ENCODE results near the gene KCTD1. TPM values are rescaled to one million over a fixed set of nuclear protein-coding genes. Genes with fewer than 3 reads are reported as not detected.
A peak's percentile ranks its signal among the peaks of the same experiment; 100 is the strongest.

The KCTD1 gene
- total RNA-seq, 1 experiment from 2014 or later: 4.9 TPM

GRCh38 chr18:26435415-26436095 is 112.8 kb downstream of the KCTD1 start:
- Histone ChIP-seq H3K27ac (ENCODE audit: low read length) (no peak overlapping the region), H4K20me1 (ENCODE audit: insufficient read depth, low read depth, low read length) (no peaks in the 10 kb centered on the region), H3K4me1 (ENCODE audit: low read length) (peaks cover 30% of the 10 kb centered on the region), H3K9me2 (replicated peaks; ENCODE audit: insufficient read depth, low read length) (no peaks in the 10 kb centered on the region), H3K9me3 (ENCODE audit: low read length) (no peaks in the 10 kb centered on the region), H3K27me3 (ENCODE audit: low read length) (no peaks in the 10 kb centered on the region), H3K79me2 (ENCODE audit: low read length) (no peaks in the 10 kb centered on the region), H3K36me3 (ENCODE audit: insufficient read depth, low read length) (no peaks in the 10 kb centered on the region), H2AFZ (ENCODE audit: low read length) (no peak overlapping the region), H3K4me3 (ENCODE audit: low read length) (no peak overlapping the region), H3K4me2 (ENCODE audit: low read depth, low read length, poor library complexity, severe bottlenecking) (no peak overlapping the region), H3K9ac (ENCODE audit: low read length) (no peak overlapping the region)
- DNase-seq: no peak

DNA sequence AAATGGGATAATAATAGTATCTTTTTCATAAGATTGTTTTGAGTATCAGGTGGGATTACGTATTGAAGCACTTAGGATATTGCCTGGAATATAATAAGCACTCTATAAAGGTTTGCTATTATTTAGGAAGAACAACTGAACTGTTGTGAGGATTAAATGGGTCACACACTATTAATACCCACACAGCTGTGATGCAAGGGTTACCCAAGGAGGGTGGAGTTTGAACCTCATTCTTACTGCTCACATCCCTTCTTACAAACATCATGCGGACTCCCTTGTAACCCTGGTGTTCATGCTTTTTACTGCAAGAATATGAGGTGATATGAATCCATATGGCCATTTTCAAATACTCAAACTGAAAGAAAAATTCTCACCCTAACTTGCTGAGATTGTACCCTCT is 113.5 kb downstream of the KCTD1 start:
- Histone ChIP-seq H3K36me3 (ENCODE audit: insufficient read depth, low read length) (no peaks in the 10 kb centered on the region), H3K4me3 (ENCODE audit: low read length) (no peak overlapping the region), H3K9ac (ENCODE audit: low read length) (no peak overlapping the region), H4K20me1 (ENCODE audit: insufficient read depth, low read depth, low read length) (no peaks in the 10 kb centered on the region), H3K9me3 (ENCODE audit: low read length) (no peaks in the 10 kb centered on the region), H3K9me2 (replicated peaks; ENCODE audit: insufficient read depth, low read length) (no peaks in the 10 kb centered on the region), H3K79me2 (ENCODE audit: low read length) (no peaks in the 10 kb centered on the region), H3K4me1 (ENCODE audit: low read length) (peaks cover 28% of the 10 kb centered on the region), H3K27me3 (ENCODE audit: low read length) (no peaks in the 10 kb centered on the region), H2AFZ (ENCODE audit: low read length) (no peak overlapping the region), H3K27ac (ENCODE audit: low read length) (no peak overlapping the region), H3K4me2 (ENCODE audit: low read depth, low read length, poor library complexity, severe bottlenecking) (no peak overlapping the region)
- no peak for DNase-seq

DNA sequence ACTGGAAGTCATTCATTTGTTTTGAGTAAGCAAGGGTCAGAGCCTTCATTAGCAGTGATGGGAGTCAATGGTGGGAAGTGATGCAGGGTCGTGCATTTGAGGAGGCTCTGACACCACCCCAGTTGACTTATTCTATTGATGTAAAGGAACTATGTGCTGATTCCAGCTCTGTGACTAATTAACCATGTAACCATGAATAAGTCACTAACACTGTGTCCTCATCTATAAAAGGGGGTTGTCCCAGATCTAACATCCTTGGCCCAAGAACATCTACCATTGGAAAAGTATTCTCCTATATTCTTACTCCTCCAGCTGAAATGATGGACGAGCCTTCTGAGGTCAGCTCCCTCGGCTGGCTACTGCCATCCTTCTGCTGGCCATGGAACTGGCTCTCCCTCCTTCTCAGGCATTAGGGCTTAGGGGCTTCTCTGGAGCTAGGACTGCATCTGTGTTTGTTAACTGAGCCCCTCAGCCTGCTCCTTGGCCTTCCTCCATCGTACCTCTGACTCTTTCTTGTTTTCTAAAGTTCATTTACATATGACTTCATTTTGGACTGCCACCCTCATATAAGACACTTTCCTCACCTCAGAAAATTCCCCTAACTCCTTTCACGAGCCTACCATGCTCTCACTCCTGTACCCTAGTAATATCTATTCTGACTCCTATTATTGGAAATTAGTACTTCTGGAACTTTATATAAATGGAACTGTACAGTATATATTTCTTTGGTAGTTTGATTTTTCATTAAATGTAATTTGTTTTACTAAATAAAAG is 115.5 kb downstream of the KCTD1 start:
- Histone ChIP-seq H3K4me2 (ENCODE audit: low read depth, low read length, poor library complexity, severe bottlenecking) (no peak overlapping the region), H2AFZ (ENCODE audit: low read length) (no peak overlapping the region), H3K4me1 (ENCODE audit: low read length) (peaks cover 7% of the 10 kb centered on the region), H3K9ac (ENCODE audit: low read length) (no peak overlapping the region), H3K79me2 (ENCODE audit: low read length) (no peaks in the 10 kb centered on the region), H3K9me2 (replicated peaks; ENCODE audit: insufficient read depth, low read length) (no peaks in the 10 kb centered on the region), H3K9me3 (ENCODE audit: low read length) (no peaks in the 10 kb centered on the region), H3K36me3 (ENCODE audit: insufficient read depth, low read length) (no peaks in the 10 kb centered on the region), H4K20me1 (ENCODE audit: insufficient read depth, low read depth, low read length) (no peaks in the 10 kb centered on the region), H3K27ac (ENCODE audit: low read length) (no peak overlapping the region), H3K27me3 (ENCODE audit: low read length) (no peaks in the 10 kb centered on the region), H3K4me3 (ENCODE audit: low read length) (no peak overlapping the region)
- DNase-seq: no peak

DNA sequence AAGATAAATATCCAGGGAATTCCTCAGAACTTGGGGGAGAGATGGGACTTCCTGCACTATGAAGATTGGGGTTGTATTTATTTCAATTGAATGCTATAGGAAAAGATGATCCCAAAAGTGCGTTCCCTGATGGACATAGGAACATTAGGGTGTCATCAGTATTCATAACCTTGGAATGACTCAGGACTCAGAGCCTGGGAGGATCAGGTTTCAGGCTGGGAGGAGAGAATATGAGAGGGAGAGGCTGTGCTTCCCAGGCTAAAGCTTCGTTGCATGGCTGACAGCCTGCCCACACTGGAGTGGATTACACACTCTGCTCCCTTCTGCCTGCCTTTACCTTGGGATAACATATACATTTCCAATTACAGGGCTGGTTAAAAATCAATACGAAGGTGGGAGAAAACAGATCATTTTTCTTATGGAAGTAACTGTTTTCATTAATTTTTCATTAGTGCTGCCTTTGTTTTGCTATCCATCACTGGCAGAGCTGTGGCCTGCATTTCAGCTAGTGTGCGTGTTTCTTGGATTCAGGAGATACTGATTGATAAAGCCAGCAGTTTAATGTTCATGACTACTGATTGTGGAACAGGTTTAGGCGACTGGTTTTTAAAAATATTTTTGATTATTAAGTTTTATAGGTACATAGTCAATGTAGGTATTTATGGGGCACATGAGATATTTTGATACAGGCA is 118.7 kb downstream of the KCTD1 start:
- no peak overlapping the region for H2AFZ ChIP-seq (ENCODE audit: low read length)
- no peaks in the 10 kb centered on the region for H3K9me3 ChIP-seq (ENCODE audit: low read length)
- no peak overlapping the region for H3K9ac ChIP-seq (ENCODE audit: low read length)
- no peaks in the 10 kb centered on the region for H3K79me2 ChIP-seq (ENCODE audit: low read length)
- no peaks in the 10 kb centered on the region for H3K27me3 ChIP-seq (ENCODE audit: low read length)
- H3K4me1 ChIP-seq (ENCODE audit: low read length): no peaks in the 10 kb centered on the region
- H3K4me2 ChIP-seq (ENCODE audit: low read depth, low read length, poor library complexity, severe bottlenecking): no peak overlapping the region
- H3K36me3 ChIP-seq (ENCODE audit: insufficient read depth, low read length): 0 out of 2 replicates have a peak, but pooled peaks cover 3% of the 10 kb centered on the region
- no peaks in the 10 kb centered on the region for H3K9me2 ChIP-seq (replicated peaks; ENCODE audit: insufficient read depth, low read length)
- H3K27ac ChIP-seq (ENCODE audit: low read length): no peak overlapping the region
- no peak overlapping the region for H3K4me3 ChIP-seq (ENCODE audit: low read length)
- DNase-seq: no peak
- no peaks in the 10 kb centered on the region for H4K20me1 ChIP-seq (ENCODE audit: insufficient read depth, low read depth, low read length)

GRCh38 chr18:26425148-26425531 is 123.2 kb downstream of the KCTD1 start:
- DNase-seq: peak; percentile 7
- peaks cover 16% of the 10 kb centered on the region for H3K4me1 ChIP-seq (ENCODE audit: low read length)
- no peak overlapping the region for H3K4me3 ChIP-seq (ENCODE audit: low read length)
- H2AFZ ChIP-seq (ENCODE audit: low read length): no peak overlapping the region
- H3K9me2 ChIP-seq (replicated peaks; ENCODE audit: insufficient read depth, low read length): no peaks in the 10 kb centered on the region
- H3K36me3 ChIP-seq (ENCODE audit: insufficient read depth, low read length): 0 out of 2 replicates have a peak, but pooled peaks cover 3% of the 10 kb centered on the region
- H4K20me1 ChIP-seq (ENCODE audit: insufficient read depth, low read depth, low read length): no peaks in the 10 kb centered on the region
- H3K4me2 ChIP-seq (ENCODE audit: low read depth, low read length, poor library complexity, severe bottlenecking): no peak overlapping the region
- no peak overlapping the region for H3K27ac ChIP-seq (ENCODE audit: low read length)
- no peaks in the 10 kb centered on the region for H3K9me3 ChIP-seq (ENCODE audit: low read length)
- no peaks in the 10 kb centered on the region for H3K79me2 ChIP-seq (ENCODE audit: low read length)
- no peaks in the 10 kb centered on the region for H3K27me3 ChIP-seq (ENCODE audit: low read length)
- no peak overlapping the region for H3K9ac ChIP-seq (ENCODE audit: low read length)

DNA sequence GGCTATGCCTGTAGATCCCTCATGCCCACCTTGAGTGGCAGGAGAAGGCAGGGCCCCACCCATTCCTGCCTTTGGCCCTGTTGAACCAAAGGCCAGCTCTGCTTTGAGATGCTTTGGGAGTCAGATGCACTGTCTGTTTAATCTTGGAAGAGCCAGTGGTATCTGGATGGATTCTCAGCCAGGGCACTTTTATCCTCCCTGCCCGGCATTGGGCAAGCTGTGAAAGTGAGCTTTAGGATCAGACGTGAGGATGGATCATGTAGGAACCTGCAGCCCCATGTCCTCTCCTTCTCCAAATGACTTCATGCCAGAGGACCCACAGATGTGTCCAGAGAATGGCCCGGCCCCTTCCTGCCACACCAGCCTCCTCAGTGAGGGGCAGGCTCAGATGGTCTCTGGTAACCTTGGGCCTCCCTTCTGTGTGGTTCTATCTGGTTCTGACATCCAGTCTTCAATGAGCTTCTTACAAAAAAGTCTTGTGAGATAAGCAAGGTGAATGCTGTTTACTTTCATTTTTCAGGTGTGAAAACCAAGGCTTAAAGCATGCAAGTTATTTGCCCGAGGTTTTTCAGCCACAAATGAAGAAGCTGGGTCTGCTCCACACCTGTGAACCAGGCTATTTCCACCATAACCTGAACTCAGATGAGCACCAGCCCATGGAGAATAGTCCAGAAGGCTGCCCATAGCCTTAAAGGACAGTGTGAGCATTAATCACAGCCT is 123.8 kb downstream of the KCTD1 start:
- Histone ChIP-seq H3K36me3 (ENCODE audit: insufficient read depth, low read length) (0 out of 2 replicates have a peak, but pooled peaks cover 3% of the 10 kb centered on the region), H2AFZ (ENCODE audit: low read length) (no peak overlapping the region), H3K4me1 (ENCODE audit: low read length) (peaks cover 16% of the 10 kb centered on the region), H3K9ac (ENCODE audit: low read length) (no peak overlapping the region), H3K79me2 (ENCODE audit: low read length) (no peaks in the 10 kb centered on the region), H3K9me2 (replicated peaks; ENCODE audit: insufficient read depth, low read length) (no peaks in the 10 kb centered on the region), H3K4me3 (ENCODE audit: low read length) (no peak overlapping the region), H3K27me3 (ENCODE audit: low read length) (no peaks in the 10 kb centered on the region), H3K9me3 (ENCODE audit: low read length) (no peaks in the 10 kb centered on the region), H4K20me1 (ENCODE audit: insufficient read depth, low read depth, low read length) (no peaks in the 10 kb centered on the region), H3K27ac (ENCODE audit: low read length) (no peak overlapping the region), H3K4me2 (ENCODE audit: low read depth, low read length, poor library complexity, severe bottlenecking) (no peak overlapping the region)
- DNase-seq: no peak

DNA sequence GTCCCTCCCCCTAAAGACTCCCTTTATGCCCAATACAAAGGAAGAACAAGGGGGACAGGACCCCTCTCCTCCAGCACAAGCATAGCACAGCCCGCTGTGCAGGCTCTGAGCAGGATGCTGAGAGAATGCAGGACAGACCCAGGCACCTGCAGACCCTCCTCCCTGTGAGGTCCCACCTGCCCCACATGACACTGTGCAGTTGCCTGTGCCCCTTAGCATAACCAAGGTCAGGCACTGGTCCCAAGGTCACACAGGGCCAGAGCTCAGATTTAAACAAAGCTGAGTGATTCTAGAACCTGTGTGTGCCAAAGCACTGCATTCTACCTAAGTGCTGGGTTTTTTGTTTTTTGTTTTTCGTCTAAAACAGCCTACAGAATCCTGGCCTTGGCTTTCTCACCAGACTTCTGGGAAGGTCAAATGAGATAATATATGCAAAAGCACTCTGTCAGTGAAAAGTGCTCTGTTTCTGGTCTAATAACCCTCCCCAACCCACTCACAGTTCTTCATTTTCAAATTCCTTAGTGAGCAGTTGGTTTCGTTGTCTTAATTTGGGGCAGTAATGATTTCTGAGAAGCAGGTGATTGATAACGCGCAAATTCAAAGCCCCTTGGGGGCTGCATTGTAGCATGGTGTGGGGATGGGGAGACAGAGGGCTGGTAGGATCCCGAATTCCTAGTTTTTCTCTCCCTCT is 125.7 kb downstream of the KCTD1 start:
- Histone ChIP-seq H3K4me3 (ENCODE audit: low read length) (no peak overlapping the region), H3K27me3 (ENCODE audit: low read length) (no peaks in the 10 kb centered on the region), H4K20me1 (ENCODE audit: insufficient read depth, low read depth, low read length) (no peaks in the 10 kb centered on the region), H3K9me2 (replicated peaks; ENCODE audit: insufficient read depth, low read length) (no peaks in the 10 kb centered on the region), H3K27ac (ENCODE audit: low read length) (peak overlapping the region; percentile 61), H2AFZ (ENCODE audit: low read length) (no peak overlapping the region), H3K9me3 (ENCODE audit: low read length) (no peaks in the 10 kb centered on the region), H3K4me1 (ENCODE audit: low read length) (peaks cover 16% of the 10 kb centered on the region), H3K79me2 (ENCODE audit: low read length) (no peaks in the 10 kb centered on the region), H3K36me3 (ENCODE audit: insufficient read depth, low read length) (0 out of 2 replicates have a peak, but pooled peaks cover 3% of the 10 kb centered on the region), H3K9ac (ENCODE audit: low read length) (peak overlapping the region; percentile 46), H3K4me2 (ENCODE audit: low read depth, low read length, poor library complexity, severe bottlenecking) (peak overlapping the region; percentile 29)
- no peak for DNase-seq
